Measurements from ENCODE around the gene RNF25. TPM values are rescaled to one million over a fixed set of nuclear protein-coding genes. Genes with fewer than 3 reads are reported as not detected.

The RNF25 gene
- total and polyA plus RNA-seq, 2 of the 8 experiments (the other 6 are each of a cell fraction or from before 2014, with no cell fraction given), result 19.6 to 29.6 TPM

DNA sequence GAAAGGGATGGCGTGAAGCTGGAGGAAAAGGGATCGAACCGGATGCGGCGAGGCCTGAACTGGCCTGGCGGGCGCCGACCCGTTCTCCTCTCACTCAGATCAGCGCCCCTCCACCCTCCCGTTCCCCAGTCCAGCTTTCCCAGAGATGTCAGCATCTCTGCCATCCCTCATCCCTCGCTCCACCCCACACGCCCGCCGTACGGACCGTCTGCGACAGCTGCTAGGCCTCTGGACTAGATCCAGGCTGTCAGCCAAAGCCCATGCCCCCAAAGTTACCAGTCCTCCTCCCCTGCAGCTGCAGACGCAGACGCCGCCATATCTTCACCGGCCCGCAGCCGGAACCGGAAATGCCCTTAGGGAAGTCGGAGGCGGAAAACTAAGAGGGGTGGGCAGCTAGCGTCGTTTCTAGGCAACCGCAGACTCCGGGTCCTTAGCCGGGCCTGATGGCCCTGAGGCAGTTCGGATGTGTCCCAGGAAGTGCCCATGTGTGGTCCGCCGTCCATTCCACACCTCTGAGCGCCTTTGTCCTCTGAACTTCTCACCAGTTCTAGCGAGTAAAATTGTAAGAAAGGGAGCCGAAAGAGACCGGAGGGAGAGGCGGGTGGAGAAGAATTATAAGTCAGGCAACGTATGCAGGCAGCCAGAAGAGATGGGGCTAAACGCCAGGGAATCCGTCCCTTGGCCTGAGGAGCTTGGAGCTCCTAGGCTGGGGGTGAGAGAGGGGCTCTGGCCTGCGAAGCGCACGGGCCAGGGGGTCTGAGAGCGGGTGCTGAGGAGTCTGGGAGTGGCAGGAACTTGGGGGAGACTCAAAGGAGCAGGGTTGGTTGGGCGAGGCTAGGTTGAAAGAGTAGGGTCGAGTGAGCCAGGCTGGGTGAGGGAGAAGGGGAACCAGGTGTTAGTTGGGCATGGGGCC, at the start of gene RNF25, which contains the start of gene STK36 (continued):
- TF ChIP-seq USF2 (IDR thresholded peaks at IDR 0.05; ENCODE audit: low read length), result peak; percentile 14; the same call in 1 of the 2 replicates
- no peak for TF ChIP-seq ZNF274 (IDR thresholded peaks at IDR 0.05; ENCODE audit: borderline replicate concordance, extremely low read depth, low read length)
- no peak for TF ChIP-seq TCF12 (IDR thresholded peaks at IDR 0.05; ENCODE audit: low read depth, low read length)
- TF ChIP-seq YY1 (IDR thresholded peaks at IDR 0.05; ENCODE audit: low read depth, low read length), result peak; percentile 90
- 0 out of 2 replicates have a peak, but pooled peaks have one; percentile 77 for TF ChIP-seq GTF2F1 (IDR thresholded peaks at IDR 0.05; ENCODE audit: borderline replicate concordance, low read depth, low read length)
- no peak for TF ChIP-seq BRCA1 (IDR thresholded peaks at IDR 0.05; ENCODE audit: low read depth, low read length)
- no peak for TF ChIP-seq NANOG (IDR thresholded peaks at IDR 0.05; ENCODE audit: insufficient read depth, low read depth, low read length, poor library complexity, severe bottlenecking)
- TF ChIP-seq HDAC2 (IDR thresholded peaks at IDR 0.05; ENCODE audit: borderline replicate concordance in 1 of 2, low read depth in 2 of 2, low read length in 2 of 2), result peak in 1 of 2 experiments; percentile 95; a peak in 2 of 4 replicates
- TF ChIP-seq, protein P1, sequence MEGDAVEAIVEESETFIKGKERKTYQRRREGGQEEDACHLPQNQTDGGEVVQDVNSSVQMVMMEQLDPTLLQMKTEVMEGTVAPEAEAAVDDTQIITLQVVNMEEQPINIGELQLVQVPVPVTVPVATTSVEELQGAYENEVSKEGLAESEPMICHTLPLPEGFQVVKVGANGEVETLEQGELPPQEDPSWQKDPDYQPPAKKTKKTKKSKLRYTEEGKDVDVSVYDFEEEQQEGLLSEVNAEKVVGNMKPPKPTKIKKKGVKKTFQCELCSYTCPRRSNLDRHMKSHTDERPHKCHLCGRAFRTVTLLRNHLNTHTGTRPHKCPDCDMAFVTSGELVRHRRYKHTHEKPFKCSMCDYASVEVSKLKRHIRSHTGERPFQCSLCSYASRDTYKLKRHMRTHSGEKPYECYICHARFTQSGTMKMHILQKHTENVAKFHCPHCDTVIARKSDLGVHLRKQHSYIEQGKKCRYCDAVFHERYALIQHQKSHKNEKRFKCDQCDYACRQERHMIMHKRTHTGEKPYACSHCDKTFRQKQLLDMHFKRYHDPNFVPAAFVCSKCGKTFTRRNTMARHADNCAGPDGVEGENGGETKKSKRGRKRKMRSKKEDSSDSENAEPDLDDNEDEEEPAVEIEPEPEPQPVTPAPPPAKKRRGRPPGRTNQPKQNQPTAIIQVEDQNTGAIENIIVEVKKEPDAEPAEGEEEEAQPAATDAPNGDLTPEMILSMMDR (IDR thresholded peaks at IDR 0.05; ENCODE audit: control extremely low read depth in 1 of 3, insufficient read depth in 1 of 3, low read depth in 1 of 3, low read length in 3 of 3), result no peak
- TF ChIP-seq CHD1 (IDR thresholded peaks at IDR 0.05; ENCODE audit: low read depth, low read length), result no peak
- no peak for TF ChIP-seq EZH2 (IDR thresholded peaks at IDR 0.05; ENCODE audit: low read depth, low read length, severe bottlenecking)
- no peak for TF ChIP-seq RAD21 (IDR thresholded peaks at IDR 0.05 in 1 of 2, conservative IDR thresholded peaks at IDR 0.05 in 1 of 2; ENCODE audit: low read depth in 2 of 2, low read length in 2 of 2)
- no peak for TF ChIP-seq RBBP5 (IDR thresholded peaks at IDR 0.05; ENCODE audit: borderline replicate concordance, low read depth, low read length)

All from H1 (cell line).